Measurements from ENCODE around the gene MTHFD1L.
"Not testable (repeated sequence)": the region's sequence is repeated elsewhere in the genome, so short reads cannot be mapped to it uniquely, and the experiment has no call there.

Gene MTHFD1L

DNA sequence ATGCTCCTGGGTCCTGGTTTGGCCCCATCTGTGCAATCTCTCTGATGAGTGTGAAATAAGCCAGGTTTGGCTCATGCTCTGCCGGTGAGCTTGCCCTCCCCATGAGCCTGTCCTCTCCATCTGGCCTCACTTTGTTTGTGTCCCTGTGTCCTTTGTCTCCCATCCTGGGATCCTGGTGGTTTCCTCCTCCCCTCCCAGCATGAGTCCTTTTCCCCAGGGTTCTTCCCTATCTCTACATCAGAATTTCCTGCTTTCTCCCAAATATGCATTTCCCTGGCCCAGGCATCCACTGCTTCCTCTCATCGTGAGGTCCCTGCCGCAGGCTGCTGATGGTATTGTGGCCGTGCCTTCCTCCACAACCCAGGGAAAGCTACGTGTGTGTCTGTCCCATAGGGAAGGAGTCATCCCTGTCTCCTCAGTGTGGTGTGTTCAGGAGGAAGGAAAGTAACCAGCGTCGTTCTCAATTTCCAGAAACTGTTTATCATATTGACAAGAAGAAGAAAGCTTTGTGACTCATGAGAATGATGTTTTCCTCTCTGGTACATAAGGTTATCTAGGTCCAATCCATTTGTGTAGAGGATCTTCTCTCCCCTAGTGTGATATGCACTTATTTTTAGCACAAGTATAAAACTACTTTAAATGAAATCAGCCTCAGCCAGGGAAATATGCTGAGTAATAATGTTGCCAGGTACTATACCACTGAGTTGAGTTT, 180.2 kb downstream of the MTHFD1L start:
- not testable (repeated sequence) for DNase-seq

DNA sequence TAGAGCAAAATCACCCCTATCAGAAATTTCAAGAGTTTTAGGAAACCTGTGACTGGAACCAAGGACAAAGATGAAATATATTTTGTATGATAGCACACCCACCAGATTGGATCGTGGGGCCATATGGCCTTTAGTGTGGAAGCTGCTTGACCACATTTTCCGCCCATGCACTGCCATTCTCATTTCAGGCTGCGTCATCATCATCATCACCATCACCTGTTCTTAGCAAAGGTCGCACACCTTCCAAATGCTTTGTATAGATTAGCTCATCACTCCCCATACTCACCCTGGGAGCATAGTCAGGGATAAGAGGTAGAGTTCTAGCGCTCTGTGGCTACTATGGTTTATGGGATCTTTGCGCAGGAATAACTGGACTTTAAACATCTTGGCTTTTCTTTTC, 185.7 kb downstream of the MTHFD1L start:
- DNase-seq: no peak

DNA sequence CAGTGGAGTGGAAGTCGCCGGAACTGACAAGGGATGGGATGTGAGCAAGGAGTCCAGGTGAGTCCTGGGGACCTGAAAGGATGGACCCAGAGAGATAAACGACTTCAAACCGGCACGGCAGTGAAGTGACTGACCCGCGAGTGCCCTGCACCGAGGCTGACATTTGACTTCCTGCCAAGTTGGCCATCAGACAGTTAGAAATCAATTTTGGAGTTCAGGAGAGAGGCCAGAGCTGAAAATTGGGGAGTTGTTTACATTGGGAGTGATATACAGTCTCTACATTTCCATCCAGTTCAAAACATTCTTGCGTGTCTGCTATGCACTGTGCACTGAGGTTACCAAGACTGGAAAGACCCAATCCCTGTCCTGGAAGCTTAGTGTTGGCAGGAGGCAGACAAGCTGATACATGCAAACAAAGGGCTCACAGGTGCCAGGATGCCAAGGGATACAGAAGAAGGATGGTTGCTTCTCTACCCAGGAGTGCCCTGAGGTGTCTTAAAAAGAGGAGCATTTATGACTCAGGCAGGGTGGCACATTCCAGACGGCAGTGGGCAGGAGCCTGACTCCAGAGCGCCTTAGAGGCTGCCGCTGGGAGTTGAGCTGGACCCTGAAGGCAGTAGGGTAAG, 186.6 kb downstream of the MTHFD1L start:
- no peak for DNase-seq

DNA sequence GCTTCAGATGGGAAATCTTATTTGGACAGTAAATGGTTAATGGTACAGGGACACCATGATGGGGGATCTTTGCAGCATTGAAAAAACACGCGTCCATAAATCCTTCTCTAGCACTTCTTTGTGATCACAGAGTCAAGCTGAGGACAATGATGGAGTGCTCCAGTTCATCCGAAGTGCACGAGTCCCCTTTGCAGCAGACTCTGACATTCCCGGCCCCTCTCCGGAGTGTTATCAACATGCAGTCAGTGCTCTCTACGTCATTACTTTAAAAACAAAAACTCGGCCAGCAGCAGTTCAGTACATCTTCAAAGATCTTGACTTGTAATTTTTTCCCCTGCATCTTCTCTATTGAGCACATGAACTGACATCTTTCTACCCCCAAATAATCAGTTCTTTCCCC, 188.8 kb downstream of the MTHFD1L start:
- no peak for DNase-seq

DNA sequence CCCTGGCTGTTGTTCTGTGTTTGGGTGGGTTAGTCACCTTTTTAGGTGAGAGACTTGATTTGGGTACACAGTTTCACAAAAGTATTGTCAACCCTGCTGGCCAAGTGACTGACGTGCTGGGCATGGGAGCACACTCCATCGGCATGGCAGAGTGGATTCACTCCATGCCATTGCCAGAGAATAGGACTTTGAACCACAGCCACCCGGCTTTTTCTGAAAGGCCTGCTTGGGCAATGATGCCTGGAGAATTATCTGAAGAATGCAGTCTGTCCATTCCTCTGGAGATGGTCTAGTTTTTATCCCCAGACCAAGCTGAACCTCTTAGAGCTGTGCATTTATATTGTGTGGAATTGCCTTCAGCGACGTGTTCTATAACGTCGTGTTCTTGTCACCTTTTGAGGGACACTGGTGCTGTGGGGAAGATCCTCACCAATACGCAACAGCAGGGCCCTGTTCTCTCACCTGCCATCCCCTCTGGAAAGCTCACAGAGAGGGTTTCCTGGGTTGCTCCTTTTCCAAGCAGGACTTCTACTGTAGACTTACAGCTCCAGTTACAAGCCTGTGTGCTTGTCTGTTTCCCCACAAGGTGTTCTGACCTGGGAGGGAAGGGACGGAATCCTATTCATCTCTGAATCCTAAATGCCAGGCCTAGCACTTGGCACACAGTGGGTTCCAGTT, 190.9 kb downstream of the MTHFD1L start:
- no peak for DNase-seq

DNA sequence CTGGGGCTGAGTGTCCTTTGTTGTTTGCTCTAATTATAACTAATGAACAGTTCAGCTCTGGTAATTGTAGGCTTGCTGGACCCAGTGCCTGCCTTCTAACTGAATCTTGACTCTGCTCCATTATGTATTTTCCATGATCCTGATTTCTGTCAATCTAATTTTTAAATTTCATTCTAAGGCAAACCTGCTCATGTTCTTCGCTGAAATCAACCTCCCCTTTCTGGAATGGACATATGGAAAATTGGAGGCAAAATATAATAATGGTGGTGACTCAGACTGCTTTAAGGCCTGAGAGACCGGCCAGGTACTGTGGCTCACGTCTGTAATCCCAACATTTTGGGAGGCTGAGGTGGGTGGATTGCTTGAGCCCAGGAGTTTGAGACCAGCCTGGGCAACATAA, 191.6 kb downstream of the MTHFD1L start:
- no peak for DNase-seq

DNA sequence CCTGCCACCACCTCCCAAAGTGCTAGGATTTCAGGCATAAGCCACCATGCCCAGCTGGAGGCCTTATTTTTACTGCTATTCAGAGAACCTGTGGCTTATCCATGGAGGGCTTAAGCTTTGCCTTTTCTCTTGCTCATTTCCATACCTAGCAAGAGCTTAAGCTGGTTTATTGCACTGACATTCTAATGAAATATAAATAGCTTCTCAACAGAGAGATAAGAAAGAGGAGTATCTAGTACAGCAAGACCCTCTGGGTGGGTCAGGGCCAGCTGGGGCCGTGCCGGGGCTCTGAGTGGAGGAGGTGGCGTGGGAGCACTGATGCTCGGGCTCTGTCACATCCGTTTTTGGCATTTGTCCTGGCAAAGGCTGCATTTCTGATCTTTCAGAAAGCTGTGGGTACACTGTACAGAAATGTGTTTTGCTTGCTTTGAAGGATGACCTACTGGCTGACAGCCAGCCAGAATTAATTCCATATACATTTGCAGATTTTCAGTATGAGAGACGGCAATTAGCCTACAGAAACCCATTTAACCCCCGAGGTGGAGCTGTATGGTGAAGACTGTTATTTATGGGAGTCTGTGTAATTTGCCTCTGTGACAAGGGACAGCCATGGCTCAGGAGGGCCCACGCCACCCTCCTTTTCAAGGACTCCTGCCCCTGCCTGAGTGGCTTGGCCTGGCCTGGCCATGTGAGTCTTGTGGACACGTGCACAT, 192.7 kb downstream of the MTHFD1L start:
- no peak for DNase-seq

DNA sequence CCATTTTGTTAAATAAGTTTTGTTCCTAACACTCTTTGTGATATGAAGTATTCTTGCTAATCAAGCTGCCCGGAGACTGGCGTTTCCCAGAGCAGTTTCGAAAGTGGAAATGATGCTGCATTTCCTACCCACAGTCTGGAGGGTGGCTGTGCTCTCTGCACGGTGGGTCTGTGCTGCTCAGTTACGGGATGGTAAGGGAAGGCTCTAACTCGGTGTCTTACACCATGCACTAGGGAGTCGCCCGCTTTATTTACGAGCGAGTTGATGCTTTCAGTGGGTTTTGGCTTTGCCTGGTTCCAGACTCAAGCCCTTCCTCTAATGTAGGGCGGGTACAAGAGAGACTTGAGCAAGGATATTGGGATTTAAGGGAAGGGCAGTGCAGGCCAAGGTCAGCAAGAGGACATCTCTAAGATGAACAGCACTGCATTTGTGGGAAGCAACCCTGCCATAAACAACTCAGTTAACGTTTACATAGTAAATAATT, 194.2 kb downstream of the MTHFD1L start:
- DNase-seq: no peak

DNA sequence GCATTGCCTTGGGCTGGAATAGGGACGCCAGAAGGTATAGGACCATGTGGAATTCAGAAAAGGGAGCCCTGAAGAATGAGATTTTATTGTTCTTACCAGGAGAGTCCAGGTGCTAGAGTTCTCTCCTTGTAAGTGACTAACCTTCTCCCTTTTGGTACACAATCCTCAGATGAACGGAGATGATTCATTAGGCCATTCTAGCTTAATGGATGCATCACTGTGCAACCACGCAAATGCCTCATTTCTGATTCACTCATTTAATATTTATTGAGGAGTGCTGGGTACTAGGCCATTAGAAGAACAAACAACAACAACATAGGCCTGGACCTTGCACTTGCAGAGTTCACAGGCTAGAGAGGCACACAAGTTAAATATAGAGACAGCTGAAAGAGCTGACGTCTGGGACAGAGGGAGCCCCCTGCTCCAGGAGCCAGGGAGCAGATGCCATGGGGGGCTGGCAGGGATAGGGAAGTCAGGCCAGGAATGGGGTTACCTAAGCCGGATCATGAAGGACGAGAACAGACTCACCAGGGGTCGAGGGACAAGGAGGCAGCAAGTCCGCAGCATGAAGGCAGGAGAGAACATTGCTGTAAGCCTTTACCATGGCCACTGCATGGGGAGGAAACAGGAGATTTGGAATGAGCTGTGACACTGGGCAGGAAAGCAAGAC, 194.7 kb downstream of the MTHFD1L start:
- DNase-seq: no peak

DNA sequence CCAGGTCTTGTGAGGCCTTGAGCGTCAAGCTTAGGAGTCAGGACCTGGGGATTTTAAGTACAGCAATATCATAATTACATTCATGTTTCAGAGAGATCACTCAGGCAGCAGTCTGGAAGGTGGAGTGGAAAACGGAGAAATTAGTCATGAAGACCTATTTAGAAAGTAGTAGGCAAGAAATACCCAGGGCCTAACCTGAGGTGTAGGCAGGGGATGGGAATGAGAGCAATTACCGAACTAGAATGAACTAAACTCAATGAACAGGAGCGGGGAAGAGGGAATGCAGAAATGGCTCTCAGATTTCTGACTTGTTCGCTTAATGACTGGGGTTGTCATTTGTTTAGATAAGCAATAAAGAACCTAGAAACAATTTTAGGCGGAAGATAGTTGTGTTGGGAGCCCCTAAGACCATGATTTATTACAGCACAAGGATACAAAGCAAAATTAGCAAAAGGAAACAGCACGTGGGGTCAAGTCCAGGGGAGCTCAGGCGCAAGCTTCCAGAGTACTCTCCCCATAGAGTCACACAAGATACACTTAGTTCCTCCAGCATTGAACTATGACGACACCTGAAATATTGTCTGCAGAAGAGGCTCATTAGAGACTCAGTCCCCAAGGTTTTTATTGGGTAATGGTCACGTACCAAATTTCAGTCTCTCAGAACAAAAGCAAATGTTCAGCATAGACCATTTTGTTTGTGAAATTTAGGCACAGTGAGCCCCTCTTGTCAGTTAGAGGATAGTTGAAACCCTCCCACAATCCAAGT, 195.4 kb downstream of the MTHFD1L start:
- no peak for DNase-seq

DNA sequence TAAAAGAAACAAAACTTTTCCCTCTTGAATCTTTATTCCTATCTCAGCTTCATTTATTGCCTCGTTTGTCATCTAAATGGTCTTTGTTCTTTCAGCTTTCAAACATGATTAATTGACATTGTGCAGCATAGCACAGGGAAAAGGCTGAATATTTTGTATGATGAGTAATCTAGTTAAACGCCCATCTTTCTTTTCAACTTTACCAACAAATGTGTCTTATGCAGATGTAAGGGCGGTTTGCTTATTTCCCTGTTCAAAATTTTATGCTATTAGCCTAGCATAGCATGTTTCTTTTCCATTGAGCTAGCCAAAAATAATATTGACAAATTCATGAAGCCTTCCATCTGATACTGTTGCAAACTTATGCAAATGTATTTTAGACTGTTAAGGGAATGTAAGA, 197.8 kb downstream of the MTHFD1L start:
- DNase-seq: no peak

DNA sequence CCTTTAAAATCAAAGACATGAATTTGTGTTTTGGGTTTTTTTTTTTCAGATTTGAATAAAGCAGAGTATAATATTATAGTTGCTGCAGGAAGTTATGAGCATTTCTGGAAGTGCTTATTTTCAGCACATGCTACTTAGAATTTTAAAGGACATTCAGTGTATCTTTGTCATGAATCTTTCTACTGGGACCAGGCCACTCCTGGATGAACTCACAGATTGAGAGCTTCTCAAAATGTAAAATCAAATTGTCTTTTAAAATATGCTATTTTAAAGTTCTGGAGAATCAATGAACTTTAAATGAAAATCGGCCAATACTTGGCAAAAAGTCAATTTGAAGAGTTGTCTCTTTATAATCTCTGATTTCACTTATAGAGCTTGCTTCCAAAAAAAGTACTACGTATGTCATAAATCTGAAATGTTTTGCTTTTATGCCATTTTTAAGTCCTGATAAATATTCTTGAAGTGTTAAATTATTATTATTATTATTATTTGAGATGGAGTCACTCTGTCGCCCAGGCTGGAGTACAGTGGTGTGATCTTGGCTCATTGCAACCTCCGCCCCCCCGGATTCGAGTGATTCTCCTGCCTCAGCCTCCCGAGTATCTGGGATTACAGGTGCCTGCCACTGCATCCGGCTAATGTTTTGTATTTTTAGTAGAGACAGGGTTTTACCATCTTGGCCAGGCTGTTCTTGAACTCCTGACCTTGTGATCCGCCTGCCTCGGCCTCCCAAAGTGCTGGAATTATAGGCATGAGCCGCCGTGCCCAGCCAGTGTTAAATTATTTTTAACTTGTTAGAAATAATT, 198.5 kb downstream of the MTHFD1L start:
- DNase-seq: no peak

DNA sequence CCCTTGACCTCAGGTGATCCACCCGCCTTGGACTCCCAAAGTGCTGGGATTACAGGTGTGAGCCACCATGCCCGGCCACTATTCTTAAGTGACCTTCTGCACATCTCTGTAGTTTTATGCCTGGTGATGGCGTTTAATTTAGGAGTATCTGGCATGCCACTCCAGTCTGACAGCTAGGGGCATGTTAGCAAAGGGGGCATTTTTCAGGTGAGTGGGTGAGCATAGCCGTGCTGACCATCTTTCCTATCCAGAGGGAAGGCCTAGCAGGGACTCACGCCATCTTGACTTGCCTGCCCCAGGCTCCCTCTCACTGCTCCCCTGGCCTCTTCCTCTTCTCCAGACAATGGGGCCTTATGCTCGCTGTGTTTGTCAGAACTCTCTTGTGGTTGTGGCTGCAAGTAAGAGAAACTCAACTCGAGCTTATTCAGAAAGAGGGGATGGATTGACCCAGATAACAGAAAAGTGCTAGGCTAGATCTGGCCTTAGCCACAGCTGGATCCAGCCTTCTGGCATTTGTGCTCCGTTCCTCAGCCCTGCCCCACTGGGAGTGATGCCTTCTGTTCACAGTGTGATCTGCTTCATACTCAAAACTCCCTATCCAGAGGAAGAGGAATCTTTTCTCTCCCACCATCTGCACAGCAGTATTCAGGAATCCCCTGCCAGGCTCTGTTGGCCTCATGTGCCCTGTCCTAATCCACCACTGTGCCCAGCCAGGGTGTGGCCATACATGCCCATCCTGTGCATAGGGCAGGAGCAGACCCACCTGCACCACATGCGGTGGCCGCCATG, 199.7 kb downstream of the MTHFD1L start:
- no peak for DNase-seq

DNA sequence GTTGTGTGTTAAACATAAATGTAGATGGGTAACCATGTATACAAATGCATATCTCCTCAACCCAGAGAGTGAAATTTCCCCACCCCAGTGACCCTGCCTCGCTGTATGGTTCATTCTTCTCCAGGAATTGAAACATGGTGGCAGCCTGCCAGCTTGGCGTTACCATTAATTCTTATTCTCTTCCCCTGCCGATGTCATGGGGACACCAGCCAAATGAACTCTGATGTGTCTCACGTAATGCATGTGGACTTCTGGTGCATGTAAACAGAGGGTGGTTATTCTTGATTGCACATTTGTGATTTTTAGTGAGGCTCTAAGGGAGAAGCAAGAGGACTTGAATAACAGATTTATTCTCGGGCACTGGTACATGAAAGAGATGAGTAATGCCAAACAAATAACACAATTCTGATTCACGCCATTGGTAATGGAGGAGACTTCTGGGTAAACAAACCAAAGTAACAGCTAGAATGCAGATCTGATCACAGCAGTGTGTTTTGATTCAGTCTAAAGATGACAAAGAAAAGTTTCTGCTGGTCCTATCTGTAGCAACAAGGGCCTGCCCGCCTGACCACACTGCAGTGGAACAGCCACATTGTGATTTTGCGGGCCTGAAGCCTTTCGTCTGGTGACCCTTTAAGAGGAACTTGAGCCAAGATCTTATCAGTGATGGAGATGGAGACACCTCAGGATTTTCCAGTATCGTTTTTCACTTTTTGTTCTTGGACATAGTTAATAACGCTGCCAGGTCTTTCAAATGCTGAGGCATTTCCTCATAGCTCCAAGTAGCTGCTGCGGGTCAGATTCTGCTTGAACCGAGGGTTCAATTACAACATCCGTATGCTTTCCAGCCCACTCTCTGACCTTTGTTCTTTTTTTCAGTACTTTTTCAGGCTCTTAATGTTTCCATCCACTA, 202.4 kb downstream of the MTHFD1L start:
- DNase-seq: no peak

DNA sequence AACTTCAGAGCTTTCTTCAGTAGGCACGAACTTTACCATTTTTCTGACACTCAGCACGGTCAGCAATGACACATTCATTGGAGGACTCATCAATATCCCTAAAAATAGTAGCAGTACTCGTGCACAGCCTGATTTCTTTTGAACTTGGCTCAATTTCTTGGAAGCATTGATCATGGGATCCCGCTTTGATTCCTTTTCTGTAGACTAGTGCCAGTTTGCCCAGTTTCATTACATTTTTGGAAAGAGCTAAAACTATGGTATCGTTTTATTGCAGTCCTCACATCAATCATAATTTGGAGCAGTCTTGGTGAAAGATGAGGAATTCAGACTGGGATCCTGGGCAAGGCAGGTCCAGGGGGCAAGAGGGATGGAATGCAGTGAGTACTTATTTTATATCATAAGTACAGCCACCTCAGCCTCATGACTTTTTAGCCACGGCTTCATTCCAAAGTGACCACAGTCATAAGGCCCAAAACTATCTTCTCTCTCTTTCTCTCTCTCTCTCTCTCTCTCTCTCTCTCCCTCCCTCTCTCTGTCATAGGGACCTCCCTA, 203.3 kb downstream of the MTHFD1L start:
- no peak for DNase-seq

DNA sequence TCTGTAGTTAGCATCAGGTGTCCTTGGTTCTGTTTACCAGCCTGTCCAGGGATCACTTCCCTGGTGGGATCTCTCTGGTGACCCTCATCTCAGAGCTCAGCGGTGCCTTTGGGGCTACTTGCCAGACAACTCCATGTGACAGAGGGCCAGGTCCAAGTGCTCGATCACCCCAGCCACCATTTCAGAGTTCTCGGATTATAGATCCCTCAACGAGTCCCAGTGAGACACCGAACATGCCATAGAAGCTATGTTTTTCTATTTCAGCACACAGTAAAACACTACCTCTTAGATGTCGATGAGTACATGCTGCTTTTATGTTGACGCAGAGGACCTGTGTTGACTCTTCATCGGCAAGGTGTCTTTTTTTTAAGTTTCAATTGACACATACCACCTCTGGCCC, 204.1 kb downstream of the MTHFD1L start:
- DNase-seq: no peak

DNA sequence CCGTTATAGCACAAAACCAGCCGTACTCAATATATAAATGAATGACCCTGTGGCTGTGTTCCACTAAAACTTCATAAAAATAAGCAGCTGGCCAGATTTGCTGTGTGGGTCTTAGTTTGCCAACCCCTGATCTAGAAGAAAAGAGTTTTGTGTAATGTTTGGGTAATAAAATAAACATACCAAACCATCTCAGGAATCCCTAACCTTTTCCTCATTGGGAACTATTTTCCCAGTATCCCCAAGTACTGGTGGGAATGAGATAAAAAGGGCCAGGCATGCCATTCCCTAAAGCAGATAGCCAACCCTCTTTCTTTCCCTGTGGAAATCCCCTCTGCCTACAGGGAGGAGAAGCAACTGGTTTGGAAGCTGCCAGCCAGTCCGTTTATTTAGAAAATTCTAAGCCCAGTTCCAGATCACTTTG, 205.1 kb downstream of the MTHFD1L start:
- DNase-seq: no peak

DNA sequence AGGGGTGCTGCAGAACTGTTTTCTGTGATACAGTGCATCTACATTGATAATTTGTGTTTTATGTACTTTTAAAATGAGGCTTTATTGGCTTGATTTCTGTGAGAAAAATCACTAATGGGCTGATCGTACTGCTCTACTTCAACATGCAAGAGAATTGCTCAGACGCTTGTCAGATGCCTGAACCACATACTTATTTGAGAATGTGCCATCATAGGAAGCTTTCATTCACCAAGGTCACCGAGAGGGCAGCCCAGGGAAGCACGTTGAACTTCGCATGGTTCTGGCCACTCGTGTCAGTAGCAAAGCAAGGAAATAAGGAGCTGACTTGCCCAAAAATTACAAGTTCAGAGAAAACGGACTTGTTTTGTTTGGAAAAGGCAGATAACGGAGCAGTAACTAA, 205.8 kb downstream of the MTHFD1L start:
- no peak for DNase-seq

DNA sequence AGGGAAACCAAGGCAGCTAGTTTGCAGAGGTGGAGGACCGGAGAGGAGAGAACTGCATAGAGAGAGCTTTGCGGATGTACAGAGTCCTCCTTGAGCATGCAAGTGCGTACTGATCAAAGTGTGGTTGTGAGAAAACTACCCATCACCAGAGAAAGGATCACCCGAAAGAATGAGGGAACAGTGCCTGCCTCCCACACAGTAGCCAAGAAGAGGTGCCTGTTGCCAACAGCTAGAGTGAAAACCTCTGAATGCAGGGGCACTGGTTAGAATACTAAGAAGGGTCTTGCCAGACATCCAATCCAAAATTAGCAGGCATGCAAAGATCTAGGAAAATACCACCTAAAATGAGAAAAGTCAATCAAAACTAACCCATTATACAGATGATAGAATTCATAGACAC, 207.6 kb downstream of the MTHFD1L start:
- DNase-seq: no peak
